HUES64 (cell line): ENCODE measurements around the gene LITAFD.

Source experiments
- H3K27ac ChIP-seq: 2 replicates; pipeline ENCODE4 v1.7.0; 2013; ENCODE audit warnings: low read depth, low read length, inconsistent platforms
- H3K27me3 ChIP-seq: 2 replicates; pipeline ENCODE4 v1.6.1; 2013; ENCODE audit warnings: mild to moderate bottlenecking, low read length; ENCODE audit not compliant: insufficient read depth
- H3K36me3 ChIP-seq: 2 replicates; pipeline ENCODE4 v1.6.1; 2013; ENCODE audit warnings: mild to moderate bottlenecking, low read length; ENCODE audit not compliant: insufficient read depth
- H3K4me1 ChIP-seq: 2 replicates; pipeline ENCODE4 v1.6.1; 2013; ENCODE audit warnings: mild to moderate bottlenecking, low read length, moderate library complexity; ENCODE audit not compliant: insufficient read depth
- H3K4me3 ChIP-seq: 2 replicates; pipeline ENCODE4 v1.5.1; 2013; ENCODE audit warnings: mild to moderate bottlenecking, low read length, moderate library complexity
- H3K9ac ChIP-seq: 2 replicates; pipeline ENCODE4 v1.6.1; 2013; ENCODE audit warnings: mild to moderate bottlenecking, low read depth, low read length
- H3K9me3 ChIP-seq: 2 replicates; pipeline ENCODE4 v1.6.1; 2013; ENCODE audit warnings: low read depth, low read length; ENCODE audit not compliant: insufficient read depth
- WGBS: fragments of 150-250, 120-280 bp; methylation state at CpG from one replicate; pipeline ENCODE4 v1.1.7; 2013; ENCODE audit warnings: missing lambda C conversion rate; 5-methylcytosine and 5-hydroxymethylcytosine counted together

LITAFD gene

GRCh38 chr16:8926827-8927226, 44.7 kb downstream of the LITAFD start:
- Histone ChIP-seq H3K36me3 (peaks cover 66% of the 10 kb centered on the region), H3K27me3 (no peaks in the 10 kb centered on the region), H3K4me1 (peaks cover 5% of the 10 kb centered on the region; the same call in 1 of the 2 replicates), H3K27ac (no peak overlapping the region), H3K9ac (no peak overlapping the region), H3K9me3 (no peaks in the 10 kb centered on the region), H3K4me3 (no peak overlapping the region)
- 97% methylated on average over 11 of the region's 11 CpGs for WGBS

- no peaks in the 10 kb centered on the region for H3K27me3 ChIP-seq
- no peak overlapping the region for H3K27ac ChIP-seq
- peaks cover 10% of the 10 kb centered on the region; the same call in 1 of the 2 replicates for H3K4me1 ChIP-seq
- WGBS: 95% methylated on average over 10 of the region's 10 CpGs
- H3K9me3 ChIP-seq: no peaks in the 10 kb centered on the region
- H3K36me3 ChIP-seq: peaks cover 49% of the 10 kb centered on the region
- no peak overlapping the region for H3K9ac ChIP-seq
- H3K4me3 ChIP-seq: no peak overlapping the region
These were observed 46.4 kb downstream of the LITAFD start for GRCh38 chr16:8928467-8928957.

- Histone ChIP-seq H3K4me1 (peaks cover 10% of the 10 kb centered on the region; the same call in 1 of the 2 replicates), H3K4me3 (no peak overlapping the region), H3K9me3 (no peaks in the 10 kb centered on the region), H3K27ac (no peak overlapping the region), H3K27me3 (no peaks in the 10 kb centered on the region), H3K9ac (no peak overlapping the region), H3K36me3 (peaks cover 46% of the 10 kb centered on the region)
- WGBS: 93% methylated on average over 16 of the region's 17 CpGs
These were observed 47.1 kb downstream of the LITAFD start for GRCh38 chr16:8929086-8929748.

- Histone ChIP-seq H3K27me3 (no peaks in the 10 kb centered on the region), H3K4me1 (peaks cover 17% of the 10 kb centered on the region; the same call in 1 of the 2 replicates), H3K36me3 (peaks cover 28% of the 10 kb centered on the region), H3K9ac (no peak overlapping the region), H3K9me3 (no peaks in the 10 kb centered on the region), H3K4me3 (no peak overlapping the region), H3K27ac (no peak overlapping the region)
- WGBS: 41% methylated on average over 6 of the region's 6 CpGs
These were observed 49.7 kb downstream of the LITAFD start for GRCh38 chr16:8931859-8932258.

GRCh38 chr16:8934601-8935000, 52.5 kb downstream of the LITAFD start:
- Histone ChIP-seq H3K9me3 (no peaks in the 10 kb centered on the region), H3K4me1 (peaks cover 17% of the 10 kb centered on the region; the same call in 1 of the 2 replicates), H3K9ac (no peak overlapping the region), H3K36me3 (peaks cover 6% of the 10 kb centered on the region), H3K4me3 (no peak overlapping the region), H3K27ac (no peak overlapping the region), H3K27me3 (no peaks in the 10 kb centered on the region)
- WGBS: 86% methylated on average over 6 of the region's 6 CpGs
